ENCODE data around the gene STMND1.

DNA sequence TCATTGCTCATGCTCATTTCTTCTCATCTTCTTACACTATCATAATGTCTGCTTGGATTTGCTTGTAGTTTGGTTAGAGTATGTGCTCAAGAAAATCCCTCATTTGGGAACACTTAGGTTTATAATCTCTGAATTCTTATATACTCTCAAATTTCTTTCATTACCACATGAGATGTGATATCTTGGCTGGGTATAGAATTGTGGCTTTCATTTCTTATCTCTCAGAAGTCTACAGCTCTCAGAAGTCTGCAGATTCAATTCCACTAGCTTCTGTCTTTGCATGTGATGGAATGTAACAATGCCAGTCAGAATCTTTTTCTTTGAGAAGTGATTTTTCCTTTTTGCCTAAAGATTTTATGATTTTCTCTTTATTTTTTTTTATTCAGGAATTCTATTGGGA, 50.9 kb downstream of the STMND1 start:
- TF ChIP-seq, protein P1, sequence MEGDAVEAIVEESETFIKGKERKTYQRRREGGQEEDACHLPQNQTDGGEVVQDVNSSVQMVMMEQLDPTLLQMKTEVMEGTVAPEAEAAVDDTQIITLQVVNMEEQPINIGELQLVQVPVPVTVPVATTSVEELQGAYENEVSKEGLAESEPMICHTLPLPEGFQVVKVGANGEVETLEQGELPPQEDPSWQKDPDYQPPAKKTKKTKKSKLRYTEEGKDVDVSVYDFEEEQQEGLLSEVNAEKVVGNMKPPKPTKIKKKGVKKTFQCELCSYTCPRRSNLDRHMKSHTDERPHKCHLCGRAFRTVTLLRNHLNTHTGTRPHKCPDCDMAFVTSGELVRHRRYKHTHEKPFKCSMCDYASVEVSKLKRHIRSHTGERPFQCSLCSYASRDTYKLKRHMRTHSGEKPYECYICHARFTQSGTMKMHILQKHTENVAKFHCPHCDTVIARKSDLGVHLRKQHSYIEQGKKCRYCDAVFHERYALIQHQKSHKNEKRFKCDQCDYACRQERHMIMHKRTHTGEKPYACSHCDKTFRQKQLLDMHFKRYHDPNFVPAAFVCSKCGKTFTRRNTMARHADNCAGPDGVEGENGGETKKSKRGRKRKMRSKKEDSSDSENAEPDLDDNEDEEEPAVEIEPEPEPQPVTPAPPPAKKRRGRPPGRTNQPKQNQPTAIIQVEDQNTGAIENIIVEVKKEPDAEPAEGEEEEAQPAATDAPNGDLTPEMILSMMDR (IDR thresholded peaks at IDR 0.05): no peak
- no peak for TF ChIP-seq POLR2A (IDR thresholded peaks at IDR 0.05)
